ENCODE data around the gene TTN. TPM values are rescaled to one million over a fixed set of nuclear protein-coding genes. Genes with fewer than 3 reads are reported as not detected.
A peak's percentile ranks its signal among the peaks of the same experiment; 100 is the strongest.

The TTN gene
- total RNA-seq: 100 to 1,000 TPM in 1 of 4 donors, 10 to 100 TPM in 2, 1 to 10 TPM in 1; 7.6 to 104 (median 10.6) TPM

- Histone ChIP-seq H3K27ac (no peak within 1 kb of the TSS), H3K36me3 (no peaks in the 10 kb centered on the region), H3K4me3 (no peak within 1 kb of the TSS), H3K9me3 (no peaks in the 10 kb centered on the region), H3K4me1 (no peaks in the 10 kb centered on the region), H3K27me3 (no peaks in the 10 kb centered on the region)
- no peak for DNase-seq
- no peak for TF ChIP-seq POLR2A (IDR thresholded peaks at IDR 0.05)
- TF ChIP-seq CTCF (IDR thresholded peaks at IDR 0.05): no peak
Observed at GRCh38 chr2:178807227-178808008, at the start of gene TTN. TTN (minus strand) TSS chr2:178807423; CDS start chr2:178804642, 2,781 bp downstream.

GRCh38 chr2:178855151-178855550 is 47.9 kb upstream of the TTN start:
- no peaks in the 10 kb centered on the region for H3K9me3 ChIP-seq
- no peaks in the 10 kb centered on the region for H3K4me1 ChIP-seq
- no peaks in the 10 kb centered on the region for H3K36me3 ChIP-seq
- TF ChIP-seq POLR2A (IDR thresholded peaks at IDR 0.05): no peak
- no peak for TF ChIP-seq CTCF (IDR thresholded peaks at IDR 0.05)
- H3K27me3 ChIP-seq: no peaks in the 10 kb centered on the region
- DNase-seq: no peak
- no peak overlapping the region for H3K27ac ChIP-seq
- no peak overlapping the region for H3K4me3 ChIP-seq

- no peaks in the 10 kb centered on the region for H3K36me3 ChIP-seq
- H3K4me1 ChIP-seq: no peaks in the 10 kb centered on the region
- no peak overlapping the region for H3K27ac ChIP-seq
- TF ChIP-seq POLR2A (IDR thresholded peaks at IDR 0.05): no peak
- TF ChIP-seq CTCF (IDR thresholded peaks at IDR 0.05): no peak
- DNase-seq: no peak
- no peaks in the 10 kb centered on the region for H3K9me3 ChIP-seq
- H3K4me3 ChIP-seq: no peak overlapping the region
- no peaks in the 10 kb centered on the region for H3K27me3 ChIP-seq
Observed at GRCh38 chr2:178848335-178848734, 41.1 kb upstream of the TTN start.

- H3K4me1 ChIP-seq: no peaks in the 10 kb centered on the region
- H3K4me3 ChIP-seq: no peak overlapping the region
- H3K36me3 ChIP-seq: no peaks in the 10 kb centered on the region
- no peaks in the 10 kb centered on the region for H3K27me3 ChIP-seq
- no peak for TF ChIP-seq POLR2A (IDR thresholded peaks at IDR 0.05)
- no peak for TF ChIP-seq CTCF (IDR thresholded peaks at IDR 0.05)
- no peak overlapping the region for H3K27ac ChIP-seq
- no peak for DNase-seq
- no peaks in the 10 kb centered on the region for H3K9me3 ChIP-seq
Observed at GRCh38 chr2:178846458-178846802, 39.2 kb upstream of the TTN start.

- Histone ChIP-seq H3K27me3 (no peaks in the 10 kb centered on the region), H3K4me3 (no peak overlapping the region), H3K27ac (peak overlapping the region in 1 of 4 donors; percentile 13), H3K9me3 (no peaks in the 10 kb centered on the region), H3K36me3 (no peaks in the 10 kb centered on the region), H3K4me1 (no peaks in the 10 kb centered on the region)
- DNase-seq: no peak
- TF ChIP-seq CTCF (IDR thresholded peaks at IDR 0.05): no peak
- no peak for TF ChIP-seq POLR2A (IDR thresholded peaks at IDR 0.05)
Observed at GRCh38 chr2:178845566-178846457, 38.6 kb upstream of the TTN start.
